Breast epithelium (tissue), 3 donors: Measurements from ENCODE around the gene ZNHIT2.

Experiments used
- POLR2A ChIP-seq: fragments of 450-650 bp; IDR thresholded peaks from one replicate; pipeline ENCODE4 v1.6.1; 2016; ENCODE audit warnings: antibody characterized with exemption, mild to moderate bottlenecking, moderate library complexity
- TF ChIP-seq, protein P1 (sequence below), 3 donors: fragments of 450-650 bp; IDR thresholded peaks; one replicate each; pipeline ENCODE4 v1.5.1; 2016 to 2017; ENCODE audit warnings: antibody characterized with exemption in 3 of 3, mild to moderate bottlenecking in 3 of 3, moderate library complexity in 3 of 3

DNA sequence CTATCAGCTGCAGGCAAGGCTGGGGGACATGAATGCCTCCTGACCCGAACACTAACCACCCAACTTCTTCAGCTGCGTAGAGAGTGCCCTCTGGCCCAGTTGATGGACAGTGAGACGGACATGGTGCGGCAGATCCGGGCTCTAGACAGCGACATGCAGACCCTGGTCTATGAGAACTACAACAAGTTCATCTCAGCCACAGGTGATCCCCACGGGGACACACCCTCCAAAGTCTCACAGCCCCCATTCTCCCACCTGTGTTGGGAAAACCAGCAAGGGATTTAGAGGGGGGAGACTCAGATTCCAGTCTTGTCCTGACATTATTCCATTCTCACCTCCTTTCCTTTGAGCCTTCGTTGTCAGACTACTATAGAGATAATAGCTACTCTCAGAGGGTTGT is 20.6 kb downstream of the ZNHIT2 start:
- TF ChIP-seq, protein P1, sequence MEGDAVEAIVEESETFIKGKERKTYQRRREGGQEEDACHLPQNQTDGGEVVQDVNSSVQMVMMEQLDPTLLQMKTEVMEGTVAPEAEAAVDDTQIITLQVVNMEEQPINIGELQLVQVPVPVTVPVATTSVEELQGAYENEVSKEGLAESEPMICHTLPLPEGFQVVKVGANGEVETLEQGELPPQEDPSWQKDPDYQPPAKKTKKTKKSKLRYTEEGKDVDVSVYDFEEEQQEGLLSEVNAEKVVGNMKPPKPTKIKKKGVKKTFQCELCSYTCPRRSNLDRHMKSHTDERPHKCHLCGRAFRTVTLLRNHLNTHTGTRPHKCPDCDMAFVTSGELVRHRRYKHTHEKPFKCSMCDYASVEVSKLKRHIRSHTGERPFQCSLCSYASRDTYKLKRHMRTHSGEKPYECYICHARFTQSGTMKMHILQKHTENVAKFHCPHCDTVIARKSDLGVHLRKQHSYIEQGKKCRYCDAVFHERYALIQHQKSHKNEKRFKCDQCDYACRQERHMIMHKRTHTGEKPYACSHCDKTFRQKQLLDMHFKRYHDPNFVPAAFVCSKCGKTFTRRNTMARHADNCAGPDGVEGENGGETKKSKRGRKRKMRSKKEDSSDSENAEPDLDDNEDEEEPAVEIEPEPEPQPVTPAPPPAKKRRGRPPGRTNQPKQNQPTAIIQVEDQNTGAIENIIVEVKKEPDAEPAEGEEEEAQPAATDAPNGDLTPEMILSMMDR (IDR thresholded peaks at IDR 0.05), result no peak
- no peak for TF ChIP-seq POLR2A
